Stomach (tissue), 4 donors: ENCODE data around the gene ELOVL5.

Experiments used
- CTCF ChIP-seq, 7 experiments: fragments of 450-650 bp in 4 of 7; fragments of 200-600 bp in 3 of 7; sonication (generic) in 3 of 7; IDR thresholded peaks; one replicate each; pipeline ENCODE4 v1.5.1; 2016 to 2019; ENCODE audit warnings: antibody characterized with exemption in 7 of 7, control low read depth in 2 of 7, mild to moderate bottlenecking in 1 of 7
- EP300 ChIP-seq: sonication (generic); formaldehyde crosslinking; IDR thresholded peaks from one replicate; pipeline ENCODE4 v1.6.1; 2017; ENCODE audit warnings: antibody characterized with exemption
- POLR2A ChIP-seq, 4 donors: fragments of 450-650 bp; IDR thresholded peaks; one replicate each; pipeline ENCODE4 v1.6.1; 2016; ENCODE audit warnings: antibody characterized with exemption in 4 of 4, control low read depth in 2 of 4, mild to moderate bottlenecking in 1 of 4, moderate library complexity in 1 of 4
- POLR2AphosphoS5 ChIP-seq, 3 donors: sonication (generic); formaldehyde crosslinking; IDR thresholded peaks; one replicate each; pipeline ENCODE4 v1.6.1; 2016; ENCODE audit warnings: antibody characterized with exemption in 3 of 3

- TF ChIP-seq CTCF (IDR thresholded peaks at IDR 0.05) (no peak), POLR2AphosphoS5 (IDR thresholded peaks at IDR 0.05) (no peak), EP300 (no peak), POLR2A (IDR thresholded peaks at IDR 0.05) (no peak)
Measured at GRCh38 chr6:53244399-53244931, 104.3 kb downstream of the ELOVL5 start.
